GM19193 (cell line): ENCODE results near the gene CLEC18B.
"Not testable (repeated sequence)": the region's sequence is repeated elsewhere in the genome, so short reads cannot be mapped to it uniquely, and the experiment has no call there.

Source experiments
- POLR2A ChIP-seq: IDR thresholded peaks from 4 replicates; pipeline ENCODE4 v1.6.1; 2011; ENCODE audit not compliant: insufficient read depth, insufficient read length; ENCODE audit errors: extremely low read depth

Gene CLEC18B

GRCh38 chr16:74420612-74421481, at the start of gene CLEC18B:
Gene CLEC18B, minus strand, starts transcription at chr16:74421478. Its CDS starts 208 bp downstream, at chr16:74421270.
- TF ChIP-seq POLR2A: not testable (repeated sequence)

- no peak for TF ChIP-seq POLR2A
Measured at GRCh38 chr16:74469946-74470478, 48.7 kb upstream of the CLEC18B start.

- no peak for TF ChIP-seq POLR2A
Measured at GRCh38 chr16:74468807-74469525, 47.7 kb upstream of the CLEC18B start.

GRCh38 chr16:74466872-74467271, 45.6 kb upstream of the CLEC18B start:
- TF ChIP-seq POLR2A: no peak

- no peak for TF ChIP-seq POLR2A
Measured at GRCh38 chr16:74465851-74466685, 44.8 kb upstream of the CLEC18B start.

GRCh38 chr16:74465281-74465680, 44.0 kb upstream of the CLEC18B start:
- TF ChIP-seq POLR2A: no peak

- TF ChIP-seq POLR2A: no peak
Measured at GRCh38 chr16:74463888-74464287, 42.6 kb upstream of the CLEC18B start.

- TF ChIP-seq POLR2A: no peak
Measured at GRCh38 chr16:74462361-74462760, 41.1 kb upstream of the CLEC18B start.

- no peak for TF ChIP-seq POLR2A
Measured at GRCh38 chr16:74461826-74462225, 40.5 kb upstream of the CLEC18B start.

- no peak for TF ChIP-seq POLR2A
Measured at GRCh38 chr16:74460542-74460941, 39.3 kb upstream of the CLEC18B start.

- TF ChIP-seq POLR2A: no peak
Measured at GRCh38 chr16:74456290-74456625, 35.0 kb upstream of the CLEC18B start.

- TF ChIP-seq POLR2A: no peak
Measured at GRCh38 chr16:74455619-74456289, 34.5 kb upstream of the CLEC18B start.

- TF ChIP-seq POLR2A: no peak
Measured at GRCh38 chr16:74455213-74455612, 33.9 kb upstream of the CLEC18B start.

- no peak for TF ChIP-seq POLR2A
Measured at GRCh38 chr16:74451951-74452758, 30.9 kb upstream of the CLEC18B start.
